ENCODE data around the gene AP4M1. TPM values are rescaled to one million over a fixed set of nuclear protein-coding genes. Genes with fewer than 3 reads are reported as not detected.

AP4M1 gene
- polyA plus RNA-seq, 3 donors, result 32.4 to 36.9 (median 36.5) TPM

GRCh38 chr7:100152404-100152803, 51.0 kb downstream of the AP4M1 start:
- no peak for DNase-seq (ENCODE audit: extremely low read depth in 1 of 11, low read depth in 9 of 11, low spot score in 4 of 11)

DNA sequence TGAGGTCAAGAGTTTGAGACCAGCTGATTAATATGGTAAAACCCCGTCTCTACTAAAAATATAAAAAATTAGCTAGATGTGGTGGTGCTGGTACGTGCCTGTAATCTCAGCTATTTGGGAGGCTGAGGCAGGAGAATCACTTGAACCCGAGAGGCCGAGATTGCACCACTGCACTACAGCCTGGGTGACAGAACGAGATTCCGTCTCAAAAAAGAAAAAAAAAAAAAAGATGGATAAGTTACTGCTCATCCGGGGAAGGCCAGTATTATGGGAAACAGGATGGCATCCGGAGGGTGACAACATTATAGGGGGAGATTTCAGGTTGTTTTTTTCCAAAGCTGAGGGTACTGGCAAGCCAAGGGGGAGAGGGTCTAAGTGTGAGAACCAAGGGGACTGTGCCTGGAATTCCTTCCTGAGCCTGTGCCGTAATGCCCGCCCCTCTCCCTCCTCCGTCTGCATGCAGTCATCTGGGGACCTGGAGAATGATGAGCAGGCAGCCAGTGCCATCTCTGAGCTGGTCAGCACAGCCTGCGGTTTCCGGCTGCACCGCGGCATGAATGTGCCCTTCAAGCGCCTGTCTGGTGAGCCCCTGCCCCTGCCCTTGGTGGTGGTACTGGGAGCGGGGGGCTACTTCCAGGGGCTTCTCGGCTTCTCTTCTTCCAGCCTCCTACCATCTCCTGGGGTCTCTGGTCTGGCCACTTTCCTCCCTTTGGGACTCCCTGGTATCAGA, 51.7 kb downstream of the AP4M1 start:
- no peak for DNase-seq (ENCODE audit: extremely low read depth in 1 of 11, low read depth in 9 of 11, low spot score in 4 of 11)

DNA sequence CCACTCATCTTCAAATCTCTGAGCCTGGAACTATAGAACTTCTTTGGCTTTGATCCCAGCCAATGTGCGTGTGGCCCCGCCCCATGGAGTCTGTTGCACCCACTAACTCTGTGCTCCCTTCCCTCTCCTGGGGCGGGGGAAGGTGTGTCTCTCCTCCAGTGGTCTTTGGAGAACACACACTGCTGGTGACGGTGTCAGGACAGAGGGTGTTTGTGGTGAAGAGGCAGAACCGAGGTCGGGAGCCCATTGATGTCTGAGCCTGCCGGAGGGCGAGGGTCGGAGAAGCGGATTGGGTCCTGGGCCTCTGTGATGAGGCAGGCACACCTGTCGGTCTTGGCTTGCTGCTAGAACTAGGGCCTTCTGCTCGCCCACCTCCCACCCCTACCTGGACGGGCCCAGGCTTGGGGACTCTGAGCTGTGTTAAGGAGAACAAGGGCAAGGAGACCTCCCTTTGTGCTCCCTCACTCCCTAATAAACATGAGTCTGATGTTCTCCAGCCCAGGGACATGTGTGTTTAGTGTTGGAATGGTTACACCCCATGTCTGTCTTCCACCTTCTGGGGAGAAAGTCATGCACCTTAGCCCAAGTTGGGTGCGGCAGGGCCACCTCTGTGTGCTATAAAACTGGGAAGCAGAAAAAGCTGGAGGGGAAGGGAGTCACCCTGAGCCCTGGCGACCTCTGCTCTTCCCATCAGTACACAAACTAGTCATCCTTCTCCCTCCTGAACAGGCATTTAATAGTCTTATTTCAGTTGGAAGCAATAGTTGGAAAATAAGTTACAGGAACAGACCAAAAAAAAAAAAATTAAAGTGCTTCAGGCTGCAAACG, 52.5 kb downstream of the AP4M1 start:
- DNase-seq (ENCODE audit: extremely low read depth in 1 of 11, low read depth in 9 of 11, low spot score in 4 of 11), result no peak

GRCh38 chr7:100154651-100155491, 53.4 kb downstream of the AP4M1 start:
- DNase-seq (ENCODE audit: extremely low read depth in 1 of 11, low read depth in 9 of 11, low spot score in 4 of 11), result no peak

- DNase-seq (ENCODE audit: extremely low read depth in 1 of 11, low read depth in 9 of 11, low spot score in 4 of 11), result no peak
Measured at GRCh38 chr7:100155553-100156317, 54.3 kb downstream of the AP4M1 start.

DNA sequence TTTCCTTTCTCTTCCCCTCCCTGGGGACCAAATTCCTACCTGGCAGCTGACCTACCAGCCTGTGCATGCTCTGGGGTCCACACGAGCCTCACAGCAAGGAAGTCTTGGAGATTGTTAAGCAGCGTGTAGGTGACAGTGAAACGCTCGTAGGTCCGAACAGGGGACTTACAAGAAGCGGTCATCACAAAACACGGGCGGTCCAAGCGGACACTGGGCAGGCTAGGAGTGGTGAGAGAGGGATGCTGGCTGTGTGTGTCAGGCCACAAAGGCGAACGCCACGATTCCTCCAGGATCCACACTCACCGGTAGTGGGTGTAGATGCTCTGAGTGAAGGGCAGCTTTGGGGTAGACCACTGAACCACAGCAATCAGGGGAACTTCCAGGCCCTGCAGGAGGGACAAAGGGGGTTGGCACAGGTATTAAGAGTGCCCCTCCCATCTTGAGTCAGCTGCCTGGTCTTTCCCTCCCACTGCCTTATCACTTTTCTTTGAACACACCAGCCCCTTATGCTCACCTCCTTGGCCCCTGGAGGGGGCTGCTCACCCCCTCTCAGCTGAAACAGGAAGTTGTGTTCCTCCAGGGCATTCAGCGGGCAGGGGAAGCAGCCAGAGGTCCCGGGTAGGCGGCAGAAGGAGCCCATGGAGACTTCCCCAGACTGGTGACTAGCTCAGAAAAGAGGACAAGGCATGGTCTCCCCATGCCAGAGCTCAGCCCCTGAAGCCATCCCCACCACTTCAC, 55.1 kb downstream of the AP4M1 start:
- no peak for DNase-seq (ENCODE audit: extremely low read depth in 1 of 11, low read depth in 9 of 11, low spot score in 4 of 11)

DNA sequence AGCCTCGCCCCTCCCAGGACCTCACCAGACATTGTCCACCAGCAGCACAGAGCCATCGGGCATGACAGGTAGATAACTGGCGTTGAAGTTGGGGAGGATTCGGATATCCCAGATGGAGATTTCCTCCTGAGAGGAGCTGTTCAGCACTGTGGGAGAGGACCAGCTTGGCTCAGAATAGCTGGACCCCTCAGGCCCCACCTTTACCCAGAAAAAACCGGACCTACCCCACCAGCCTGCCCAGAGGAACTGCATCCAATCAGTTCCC, 55.6 kb downstream of the AP4M1 start:
- DNase-seq (ENCODE audit: extremely low read depth in 1 of 11, low read depth in 9 of 11, low spot score in 4 of 11), result no peak

DNA sequence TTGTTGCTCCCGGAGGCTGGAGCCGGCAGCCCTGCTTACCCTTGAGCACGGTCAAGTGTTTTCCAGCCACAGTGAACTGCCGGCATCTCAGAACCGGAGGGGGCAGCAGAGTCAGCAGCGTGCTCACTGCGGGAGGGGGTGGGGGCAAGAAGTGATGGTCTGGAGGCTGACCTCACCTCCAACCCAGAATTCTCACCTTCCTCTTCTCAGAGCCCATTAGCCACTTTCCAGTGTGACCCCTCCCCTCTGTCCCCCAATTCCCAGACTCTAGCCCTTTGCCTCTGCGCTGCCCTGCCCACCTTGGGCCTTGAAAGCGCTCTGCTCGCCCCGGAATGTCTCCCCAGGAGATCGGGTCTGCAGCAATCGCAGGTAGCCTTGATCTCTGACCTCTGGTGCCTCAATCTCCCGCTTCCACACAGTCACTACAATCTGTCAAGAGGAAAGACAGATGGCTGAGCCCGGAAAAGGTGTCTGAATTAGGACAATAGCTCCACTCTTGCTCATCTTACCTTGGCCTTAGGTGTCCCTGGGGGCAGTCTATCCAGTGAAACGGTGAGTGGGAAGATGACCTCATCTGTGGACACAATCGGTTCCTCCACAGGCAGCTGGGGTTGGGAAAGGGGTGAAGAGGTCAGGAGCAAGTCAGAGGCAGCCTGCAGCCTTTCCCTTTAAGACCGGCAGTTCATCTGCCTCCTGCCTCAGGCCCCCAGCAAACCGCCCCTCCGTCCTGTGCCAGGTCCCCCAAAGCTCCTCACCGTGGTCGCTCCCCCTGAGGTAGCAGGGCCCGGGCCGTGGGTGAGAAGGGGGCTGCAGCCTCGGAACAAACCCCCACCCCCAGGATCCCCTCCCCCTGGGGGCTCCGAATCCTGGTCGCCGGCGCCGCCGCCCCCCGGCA, 56.1 kb downstream of the AP4M1 start:
- no peak for DNase-seq (ENCODE audit: extremely low read depth in 1 of 11, low read depth in 9 of 11, low spot score in 4 of 11)

Other genes starting within 250 kb of the AP4M1 start
- gene OR2AE1, start 224.6 kb upstream of the AP4M1 start, polyA plus RNA-seq (ENCODE audit: insufficient read length in 3 of 3), result under 1 TPM in 1 of 3 donors, not detected in 2; 0.14 TPM
- 10 to 100 TPM; 32.4 to 37.9 (median 33.2) TPM for gene TRIM4, start 182.1 kb upstream of the AP4M1 start, polyA plus RNA-seq (ENCODE audit: insufficient read length in 3 of 3)
- gene GJC3, start 172.0 kb upstream of the AP4M1 start, polyA plus RNA-seq (ENCODE audit: insufficient read length in 3 of 3), result 1 to 10 TPM in 1 of 3 donors, under 1 TPM in 2; 0.66 to 1.6 (median 0.97) TPM
- gene AZGP1, start 125.6 kb upstream of the AP4M1 start, polyA plus RNA-seq (ENCODE audit: insufficient read length in 3 of 3), result 10 to 100 TPM; 56.0 to 67.1 (median 61.6) TPM
- gene ZKSCAN1, start 86.0 kb upstream of the AP4M1 start, polyA plus RNA-seq (ENCODE audit: insufficient read length in 3 of 3), result 10 to 100 TPM; 56.7 to 64.3 (median 62.7) TPM
- 10 to 100 TPM; 21.8 to 24.7 (median 23.3) TPM for gene ZSCAN21, start 51.9 kb upstream of the AP4M1 start, polyA plus RNA-seq (ENCODE audit: insufficient read length in 3 of 3)
- 10 to 100 TPM; 49.6 to 56.1 (median 50.0) TPM for gene ZNF3, start 19.9 kb upstream of the AP4M1 start, polyA plus RNA-seq (ENCODE audit: insufficient read length in 3 of 3)
- gene COPS6, start 12.7 kb upstream of the AP4M1 start, polyA plus RNA-seq (ENCODE audit: insufficient read length in 3 of 3), result 100 to 1,000 TPM; 122 to 135 (median 135) TPM
- gene MCM7, start 246 bp upstream of the AP4M1 start, polyA plus RNA-seq (ENCODE audit: insufficient read length in 3 of 3), result 100 to 1,000 TPM; 141 to 173 (median 162) TPM
- gene TAF6, start 17.7 kb downstream of the AP4M1 start, polyA plus RNA-seq (ENCODE audit: insufficient read length in 3 of 3), result 10 to 100 TPM; 65.4 to 69.4 (median 69.1) TPM
- gene CNPY4, start 18.0 kb downstream of the AP4M1 start, polyA plus RNA-seq (ENCODE audit: insufficient read length in 3 of 3), result 10 to 100 TPM; 40.1 to 47.0 (median 41.5) TPM
- 1 to 10 TPM in 2 of 3 donors, under 1 TPM in 1; 0.79 to 1.9 (median 1.8) TPM for gene MBLAC1, start 25.3 kb downstream of the AP4M1 start, polyA plus RNA-seq (ENCODE audit: insufficient read length in 3 of 3)
- 100 to 1,000 TPM in 2 of 3 donors, 10 to 100 TPM in 1; 95.3 to 118 (median 116) TPM for gene LAMTOR4, start 47.3 kb downstream of the AP4M1 start, polyA plus RNA-seq (ENCODE audit: insufficient read length in 3 of 3)
- gene TRAPPC14, start 57.1 kb downstream of the AP4M1 start, polyA plus RNA-seq (ENCODE audit: insufficient read length in 3 of 3), result 10 to 100 TPM; 16.9 to 26.3 (median 21.5) TPM
- gene GAL3ST4, start 67.0 kb downstream of the AP4M1 start, polyA plus RNA-seq (ENCODE audit: insufficient read length in 3 of 3), result 1 to 10 TPM; 4.6 to 6.8 (median 6.2) TPM
- 10 to 100 TPM in 2 of 3 donors, 1 to 10 TPM in 1; 9.4 to 14.5 (median 14.0) TPM for gene GPC2, start 75.7 kb downstream of the AP4M1 start, polyA plus RNA-seq (ENCODE audit: insufficient read length in 3 of 3)
- gene STAG3, start 76.3 kb downstream of the AP4M1 start, polyA plus RNA-seq (ENCODE audit: insufficient read length in 3 of 3), result 10 to 100 TPM; 13.2 to 33.8 (median 15.3) TPM
- 1 to 10 TPM; 2.2 to 6.6 (median 5.2) TPM for gene PVRIG, start 118.3 kb downstream of the AP4M1 start, polyA plus RNA-seq (ENCODE audit: insufficient read length in 3 of 3)
- 1 to 10 TPM; 6.8 to 9.0 (median 8.0) TPM for gene SPDYE3, start 206.1 kb downstream of the AP4M1 start, polyA plus RNA-seq (ENCODE audit: insufficient read length in 3 of 3)